Activated CD4-positive, alpha-beta T cell treated with anti-CD3 and anti-CD28 coated beads for 1 hour (primary cell): Measurements from ENCODE around the gene ERC1.
"Not testable (repeated sequence)": the region's sequence is repeated elsewhere in the genome, so short reads cannot be mapped to it uniquely, and the experiment has no call there.

Experiments
- DNase-seq: peaks from one replicate; pipeline ENCODE4 v3.0.0-alpha.2; 2020

Gene ERC1

DNA sequence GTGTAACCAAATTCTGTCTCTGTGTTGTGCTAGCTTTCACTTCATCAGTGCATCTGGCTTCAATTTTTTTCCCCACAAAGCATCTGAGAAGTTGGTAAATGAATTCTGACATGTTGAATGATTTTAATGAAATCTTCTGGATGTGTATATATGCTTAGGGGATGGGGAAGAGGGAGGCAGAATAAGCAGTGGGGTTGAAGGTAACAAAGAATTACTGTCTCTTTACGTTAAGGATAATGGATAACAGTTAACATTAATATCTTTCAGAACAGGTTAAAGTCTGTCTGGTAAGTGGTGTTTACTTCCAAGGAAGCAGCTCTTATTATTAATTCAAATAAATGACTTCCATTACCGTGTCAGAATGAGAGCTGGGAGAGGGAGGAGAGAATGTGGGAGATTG lies 261.7 kb downstream of the ERC1 start:
- no peak for DNase-seq

DNA sequence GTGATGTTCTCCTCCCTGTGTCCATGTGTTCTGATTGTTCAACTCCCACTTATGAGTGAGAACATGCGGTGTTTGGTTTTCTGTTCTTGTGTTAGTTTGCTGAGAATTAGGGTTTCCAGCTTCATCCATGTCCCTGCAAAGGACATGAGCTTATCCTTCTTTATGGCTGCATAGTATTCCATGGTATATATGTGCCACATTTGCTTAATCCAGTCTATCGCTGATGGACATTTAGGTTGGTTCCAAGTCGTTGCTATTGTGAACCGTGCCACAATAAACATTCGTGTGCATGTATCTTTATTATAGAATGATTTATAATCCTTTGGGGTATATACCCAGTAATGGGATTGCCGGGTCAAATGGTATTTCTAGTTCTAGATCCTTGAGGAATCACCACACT lies 264.1 kb downstream of the ERC1 start:
- DNase-seq: not testable (repeated sequence)

DNA sequence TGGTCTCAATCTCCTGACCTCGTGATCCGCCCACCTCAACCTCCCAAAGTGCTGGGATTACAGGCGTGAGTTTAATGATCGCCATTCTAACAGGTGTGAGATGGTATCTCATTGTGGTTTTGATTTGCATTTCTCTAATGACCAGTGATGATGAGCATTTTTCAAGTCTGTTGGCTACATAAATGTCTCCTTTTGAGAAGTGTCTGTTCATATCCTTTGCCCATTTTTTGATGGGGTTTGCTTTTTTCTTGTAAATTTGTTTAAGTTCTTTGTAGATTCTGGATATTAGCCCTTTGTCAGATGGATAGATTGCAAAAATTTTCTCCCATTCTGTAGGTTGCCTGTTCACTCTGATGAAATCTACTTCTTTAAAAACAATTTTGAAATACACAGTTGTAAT lies 264.8 kb downstream of the ERC1 start:
- not testable (repeated sequence) for DNase-seq

DNA sequence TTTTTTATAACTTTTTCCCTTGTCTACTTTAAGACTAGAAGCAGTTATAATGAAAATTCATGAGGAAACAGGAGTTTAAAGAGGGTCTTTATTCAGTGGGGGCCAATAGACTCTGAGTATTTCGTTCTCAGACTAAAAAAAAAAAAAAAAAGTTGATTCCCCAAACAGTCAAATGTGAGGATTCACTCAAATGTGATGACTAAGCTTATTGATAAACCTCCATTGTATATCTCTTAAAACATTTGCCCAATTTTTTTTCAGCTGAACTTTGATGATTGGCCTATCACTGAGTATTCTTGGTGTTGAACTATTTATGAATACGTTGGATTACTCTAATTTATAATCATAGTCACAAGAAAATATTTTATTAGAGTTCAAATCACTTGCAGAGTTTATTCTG lies 265.3 kb downstream of the ERC1 start:
- DNase-seq: no peak

DNA sequence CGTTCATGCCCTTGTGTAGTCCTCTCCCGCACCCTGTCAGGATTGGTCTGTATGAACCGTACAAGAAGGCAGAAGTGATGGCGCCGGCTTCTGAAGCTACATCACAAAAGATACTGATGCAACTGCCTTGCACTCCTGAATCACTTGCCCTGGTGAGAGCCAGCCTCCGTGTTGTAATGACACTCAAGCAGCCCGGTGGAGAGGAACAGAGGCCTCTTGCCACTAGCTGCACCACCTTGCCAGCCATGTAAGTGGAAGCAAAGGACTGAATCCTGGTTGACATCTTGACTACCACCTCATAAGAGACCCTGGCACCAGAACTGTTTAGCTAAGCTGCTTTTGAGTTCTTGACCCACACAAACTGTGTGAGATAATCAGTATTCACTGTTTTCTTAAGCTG lies 266.0 kb downstream of the ERC1 start:
- no peak for DNase-seq

DNA sequence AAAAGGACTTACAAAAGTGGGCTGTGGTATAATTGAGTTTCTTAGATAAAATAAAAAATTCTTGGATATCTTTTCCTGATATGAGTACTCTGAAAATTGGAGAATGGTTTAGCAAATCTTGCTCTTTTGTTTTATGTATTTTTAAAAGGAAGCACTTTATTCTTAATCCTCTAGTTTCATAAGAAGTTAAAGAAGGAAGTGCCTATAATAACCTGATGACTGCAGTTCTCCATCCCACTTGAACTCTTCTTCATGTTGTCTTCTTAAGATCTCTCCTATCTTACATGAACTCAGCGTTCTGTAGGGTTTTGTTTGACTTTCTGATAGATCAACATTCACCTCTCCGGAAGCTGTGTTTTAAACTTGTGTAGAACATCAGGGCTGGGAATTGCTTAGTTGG lies 271.0 kb downstream of the ERC1 start:
- no peak for DNase-seq

DNA sequence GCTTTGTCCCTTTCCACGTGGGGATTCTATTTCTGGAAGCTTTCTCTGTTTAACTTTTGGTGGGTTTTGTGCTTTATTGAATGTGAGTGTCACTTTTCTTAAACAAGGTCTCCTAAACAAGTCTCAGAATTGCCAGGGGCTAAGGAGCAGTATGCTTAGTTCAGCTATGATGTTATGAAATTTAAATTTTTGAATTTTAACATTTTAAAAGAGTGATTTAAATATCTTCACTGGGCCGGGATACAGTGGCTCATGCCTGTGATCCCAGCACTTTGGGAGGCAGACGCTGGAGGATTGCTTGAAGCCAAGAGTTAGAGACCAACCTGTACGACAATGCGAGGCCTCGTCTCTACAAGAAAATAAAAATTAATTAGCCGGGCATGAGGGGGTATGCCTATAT lies 276.2 kb downstream of the ERC1 start:
- no peak for DNase-seq

DNA sequence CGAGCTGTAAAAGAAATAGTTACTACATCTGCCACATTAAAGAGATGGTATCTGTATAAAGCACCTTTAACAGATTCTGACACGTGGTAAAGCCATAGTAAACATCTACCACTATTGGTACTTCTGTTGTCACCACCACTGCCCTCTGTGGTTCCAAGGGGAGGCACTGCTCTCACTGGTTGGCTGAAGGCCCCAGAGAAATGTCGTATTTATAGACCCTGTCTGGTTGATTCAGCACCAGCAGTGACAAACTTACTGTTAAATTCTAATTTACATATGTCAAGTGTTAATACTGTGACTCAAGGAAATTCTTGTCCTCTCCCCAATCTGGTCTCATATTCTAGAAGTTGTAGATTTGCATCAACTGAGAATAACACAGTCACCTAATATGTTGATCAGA lies 281.1 kb downstream of the ERC1 start:
- DNase-seq: no peak

DNA sequence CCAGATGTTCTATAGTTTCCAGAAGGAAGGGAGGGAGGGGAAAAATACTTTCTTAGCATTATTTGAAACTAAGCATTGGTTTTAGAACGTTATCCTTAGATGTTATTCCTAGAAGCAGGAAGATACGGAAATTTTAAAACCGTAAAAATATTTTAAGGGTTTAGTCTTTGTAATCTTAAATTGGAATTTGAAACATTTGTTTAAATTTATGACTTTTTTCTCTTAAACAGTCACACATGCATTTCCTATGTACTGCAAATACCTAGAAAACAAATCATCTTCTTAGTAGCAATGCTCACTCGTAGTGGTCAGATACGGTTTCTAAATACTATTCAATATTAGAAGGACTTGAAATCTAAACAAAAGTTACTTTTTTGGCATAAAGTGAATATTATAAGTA lies 282.0 kb downstream of the ERC1 start:
- no peak for DNase-seq

DNA sequence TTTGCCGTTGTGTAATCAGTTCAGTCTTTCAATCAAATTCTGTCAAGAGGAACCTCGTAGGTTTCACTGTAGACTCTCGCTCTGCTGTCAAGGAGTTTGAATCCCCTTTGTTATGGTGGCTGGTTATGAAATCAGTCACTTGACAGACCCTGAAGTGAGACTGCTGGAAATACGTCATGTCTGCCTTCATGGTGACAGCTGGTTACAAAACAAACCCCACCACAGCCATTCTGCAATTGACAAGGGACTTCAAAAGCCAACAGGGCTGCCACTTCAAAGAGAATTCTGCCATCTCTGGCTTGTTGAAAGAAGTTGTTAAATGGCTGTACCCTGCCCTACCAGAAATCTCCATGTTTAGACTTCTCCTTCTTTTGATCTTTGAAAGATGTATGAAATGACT lies 286.9 kb downstream of the ERC1 start:
- DNase-seq: no peak

DNA sequence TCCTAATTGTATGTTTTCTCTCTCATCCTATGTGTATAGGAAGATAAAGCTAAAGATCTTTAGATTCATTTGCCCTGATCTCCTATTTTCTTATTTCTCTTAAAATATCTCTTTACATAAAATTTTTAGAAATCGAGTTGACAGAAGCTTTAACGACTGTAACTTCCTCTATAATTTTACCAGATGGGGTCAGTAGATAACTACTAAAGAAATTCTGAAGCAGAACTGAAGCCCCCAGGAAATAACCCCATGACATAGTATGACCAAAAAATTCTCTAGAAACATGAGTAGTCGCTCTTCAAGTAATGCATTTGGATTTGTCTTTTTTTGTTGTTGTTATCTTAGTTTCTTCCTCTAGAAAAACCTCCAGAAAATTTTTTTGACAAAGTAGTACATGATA lies 288.0 kb downstream of the ERC1 start:
- no peak for DNase-seq

DNA sequence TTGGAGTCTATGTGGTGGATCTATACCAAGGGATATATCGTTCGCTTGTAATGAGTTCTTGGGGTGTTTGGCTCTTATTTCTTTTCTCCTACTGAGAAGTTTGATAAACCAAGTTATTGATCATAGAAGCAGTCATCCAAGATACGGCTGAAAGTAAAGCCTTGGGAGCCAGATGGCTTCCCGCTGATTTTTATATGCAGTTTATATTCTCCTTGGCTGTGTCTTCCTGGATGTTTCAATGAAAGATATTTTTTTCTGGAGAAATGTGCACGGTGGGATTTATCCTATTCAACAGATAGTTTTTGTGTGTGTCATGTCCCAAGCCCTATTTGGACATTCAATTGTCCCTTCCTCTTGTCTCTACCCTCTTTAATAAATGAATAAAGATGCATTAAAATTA lies 289.0 kb downstream of the ERC1 start:
- DNase-seq: no peak

DNA sequence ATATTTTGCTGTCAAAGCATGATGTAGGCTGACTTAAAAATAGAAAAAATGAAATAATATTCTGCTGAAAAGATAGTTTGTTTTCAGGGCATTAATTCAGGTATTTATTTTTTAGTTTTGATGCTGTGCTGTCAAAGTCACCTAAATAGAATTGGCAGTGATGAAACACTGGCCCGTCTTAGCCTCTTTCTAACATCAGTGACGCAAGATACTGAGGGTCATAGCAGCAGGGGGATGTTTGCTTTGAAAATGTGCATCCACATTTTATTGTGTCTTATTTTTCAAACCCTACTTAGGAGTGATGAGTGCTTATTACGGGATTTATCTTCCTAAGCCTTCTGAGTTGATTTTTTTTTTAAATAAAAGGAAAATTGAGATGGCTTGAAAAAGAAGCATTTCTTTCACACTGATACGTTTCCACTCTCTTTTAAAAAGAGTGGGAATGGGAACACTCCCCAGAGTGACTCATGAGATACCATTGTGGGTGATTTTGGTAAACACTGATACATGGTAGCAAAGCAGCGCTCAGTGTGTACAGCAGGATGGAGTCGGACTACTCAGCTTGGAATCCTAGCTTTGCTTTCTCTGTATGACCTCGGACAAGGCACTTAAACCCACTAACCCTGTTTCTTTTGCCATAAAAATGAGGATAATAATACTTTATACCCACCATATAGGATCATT lies 290.8 kb downstream of the ERC1 start:
- no peak for DNase-seq

DNA sequence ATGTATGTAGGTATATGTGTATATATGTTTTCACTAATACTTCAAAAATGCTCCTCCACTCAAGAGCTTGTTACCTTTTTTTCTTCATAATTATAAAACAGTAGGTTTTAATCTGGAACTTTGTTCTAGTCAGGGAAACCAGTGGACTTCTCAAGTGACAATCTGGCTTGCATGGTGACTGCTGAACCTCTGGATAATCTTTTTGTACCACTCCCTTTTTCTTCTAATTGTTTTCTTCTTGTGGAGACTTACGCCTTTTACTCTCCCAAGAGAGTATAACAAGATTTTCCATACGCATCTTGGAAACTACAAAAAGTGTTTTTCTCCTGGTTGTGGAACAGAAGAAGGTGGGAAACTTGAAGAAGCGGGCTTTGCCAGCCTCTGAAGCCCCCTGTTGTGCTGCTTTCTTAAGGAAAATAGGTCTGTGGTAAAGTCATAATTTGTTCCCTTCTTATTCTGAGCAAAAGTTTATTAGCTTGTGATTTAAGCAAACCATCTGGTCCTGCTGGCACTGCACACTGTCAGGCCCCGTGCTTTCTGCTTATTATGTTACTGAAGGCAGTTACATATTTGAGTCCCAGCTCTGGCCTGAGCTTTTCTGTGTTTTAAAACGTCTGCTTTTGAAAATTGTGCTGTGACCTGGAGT lies 291.8 kb downstream of the ERC1 start:
- DNase-seq: no peak

DNA sequence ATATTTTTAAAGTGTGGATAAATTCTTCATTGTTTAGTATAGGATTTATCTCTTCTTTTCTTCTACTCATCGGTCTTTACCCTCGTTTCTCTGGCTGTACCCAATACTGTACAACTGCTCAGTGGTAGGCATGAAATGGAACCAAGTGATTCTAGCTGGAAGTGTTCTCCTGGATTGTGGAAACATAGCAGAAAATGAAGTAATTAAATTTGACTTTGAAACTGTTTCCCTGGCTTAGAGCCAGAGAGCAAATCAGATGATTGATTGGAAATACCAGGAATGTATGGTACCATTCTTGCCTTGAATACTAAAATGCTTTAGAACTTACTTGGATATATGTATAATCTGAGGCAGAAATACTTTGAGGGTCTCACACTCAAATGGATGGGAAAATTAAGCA lies 292.3 kb downstream of the ERC1 start:
- DNase-seq: no peak

DNA sequence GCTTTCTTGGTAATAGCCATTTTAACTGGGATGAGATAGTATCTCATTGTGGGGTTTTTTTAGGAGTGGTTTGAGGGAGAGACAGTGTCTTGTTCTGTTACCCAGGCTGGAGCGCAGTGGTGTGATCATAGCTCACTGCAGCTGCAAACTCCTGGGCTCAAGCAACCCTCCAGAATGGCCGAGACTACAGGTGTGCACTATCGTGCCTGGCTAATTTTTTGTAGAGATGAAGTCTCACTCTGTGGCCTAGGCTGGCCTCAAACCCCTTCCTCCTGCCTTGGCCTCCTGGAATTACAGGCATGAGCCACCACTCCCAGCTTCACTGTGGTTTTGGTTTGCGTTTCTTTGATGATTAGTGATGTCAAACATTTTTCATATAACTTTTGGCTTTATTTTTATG lies 293.6 kb downstream of the ERC1 start:
- no peak for DNase-seq

DNA sequence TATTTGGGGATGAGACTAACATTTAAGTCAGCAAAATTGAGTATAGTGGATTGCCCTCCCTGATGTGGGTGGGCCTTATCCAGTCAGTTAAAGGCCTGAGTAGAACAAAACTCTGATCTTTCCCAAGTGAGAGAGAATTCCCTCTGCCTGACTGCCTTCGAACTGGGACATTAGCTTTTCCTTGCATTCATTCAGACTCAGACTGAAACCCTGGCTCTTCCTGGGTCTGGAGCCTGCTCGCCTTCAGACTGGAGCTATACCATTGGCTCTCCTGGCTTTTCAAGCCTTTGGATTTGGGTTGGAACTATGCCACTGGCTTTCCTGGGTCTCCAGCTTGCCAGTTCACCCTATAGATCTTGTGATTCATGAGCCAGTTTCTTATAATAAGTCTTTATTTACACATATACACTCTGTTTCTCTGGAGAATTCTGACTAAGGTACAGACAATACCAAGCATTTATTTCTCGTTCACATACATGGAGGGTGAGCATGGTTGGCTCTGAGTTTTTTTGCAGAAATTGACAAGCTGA lies 296.5 kb downstream of the ERC1 start:
- DNase-seq: no peak

DNA sequence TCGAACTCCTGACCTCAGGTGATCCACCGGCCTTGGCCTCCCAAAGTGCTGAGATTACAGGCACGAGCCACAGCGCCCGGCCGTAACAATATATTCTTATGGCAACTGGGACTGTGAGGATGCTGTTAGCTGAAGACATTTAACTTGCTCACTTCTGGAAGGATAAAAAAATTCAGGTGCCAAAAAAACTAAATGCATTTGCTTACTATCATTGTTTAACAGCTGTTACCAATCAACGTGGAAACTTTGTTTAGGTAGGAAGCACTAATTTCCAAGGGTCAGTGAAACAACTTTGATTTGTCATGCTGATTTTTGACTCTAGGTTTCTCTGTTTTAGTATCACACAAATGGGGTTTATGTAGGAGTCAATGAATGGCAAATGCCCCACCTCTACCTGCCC lies 297.3 kb downstream of the ERC1 start:
- DNase-seq: no peak

DNA sequence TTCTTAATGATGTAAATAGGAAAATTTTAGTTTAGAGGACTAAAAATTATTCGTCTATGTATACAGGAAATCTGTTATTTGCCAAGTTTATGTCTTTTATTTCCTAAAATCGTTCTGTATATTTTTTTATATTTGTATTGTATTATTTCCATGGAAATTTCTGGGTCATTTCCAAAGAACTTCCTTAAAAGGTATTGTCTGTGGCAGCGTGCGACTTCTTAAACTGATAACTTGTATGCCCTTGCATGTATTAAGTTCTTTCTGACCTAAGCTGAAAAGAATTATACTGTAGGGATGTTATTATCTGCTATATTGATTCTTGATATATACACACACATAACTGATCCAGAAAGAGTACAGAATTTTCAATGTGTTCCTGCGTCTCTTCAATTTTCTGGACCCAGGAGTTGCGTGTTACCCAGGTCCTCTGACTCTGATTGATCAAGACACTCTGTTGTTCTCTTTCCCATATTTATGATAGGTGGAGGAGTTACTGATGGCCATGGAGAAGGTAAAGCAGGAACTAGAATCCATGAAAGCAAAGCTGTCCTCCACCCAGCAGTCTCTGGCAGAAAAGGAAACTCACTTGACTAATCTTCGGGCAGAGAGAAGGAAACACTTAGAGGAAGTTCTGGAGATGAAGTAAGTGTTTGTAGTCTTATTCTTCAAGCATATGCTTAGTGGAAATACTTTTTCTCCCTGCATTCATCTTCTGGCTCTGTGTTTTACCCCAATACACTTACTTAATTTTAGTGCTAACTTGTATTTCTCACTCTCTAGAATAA lies 298.5 kb downstream of the ERC1 start:
- no peak for DNase-seq

DNA sequence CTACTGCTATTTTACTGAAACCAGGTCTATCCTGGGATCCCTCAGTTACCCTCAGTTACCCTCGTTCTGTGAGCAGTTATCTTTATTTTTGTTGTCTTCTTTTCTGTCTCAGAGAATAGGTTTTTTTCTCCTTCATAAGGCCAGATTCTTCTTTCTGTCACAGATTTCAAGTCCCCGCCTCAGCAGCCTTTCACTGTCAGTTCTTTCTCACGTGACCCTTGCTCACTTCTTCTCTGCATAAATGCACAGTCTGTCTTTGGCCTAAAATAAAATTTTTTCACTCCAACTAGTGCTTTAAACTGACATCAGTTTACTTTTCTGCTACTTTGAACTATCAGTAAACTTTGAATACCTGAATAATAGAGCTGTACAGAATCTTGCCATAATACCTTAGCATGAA lies 299.7 kb downstream of the ERC1 start:
- no peak for DNase-seq

DNA sequence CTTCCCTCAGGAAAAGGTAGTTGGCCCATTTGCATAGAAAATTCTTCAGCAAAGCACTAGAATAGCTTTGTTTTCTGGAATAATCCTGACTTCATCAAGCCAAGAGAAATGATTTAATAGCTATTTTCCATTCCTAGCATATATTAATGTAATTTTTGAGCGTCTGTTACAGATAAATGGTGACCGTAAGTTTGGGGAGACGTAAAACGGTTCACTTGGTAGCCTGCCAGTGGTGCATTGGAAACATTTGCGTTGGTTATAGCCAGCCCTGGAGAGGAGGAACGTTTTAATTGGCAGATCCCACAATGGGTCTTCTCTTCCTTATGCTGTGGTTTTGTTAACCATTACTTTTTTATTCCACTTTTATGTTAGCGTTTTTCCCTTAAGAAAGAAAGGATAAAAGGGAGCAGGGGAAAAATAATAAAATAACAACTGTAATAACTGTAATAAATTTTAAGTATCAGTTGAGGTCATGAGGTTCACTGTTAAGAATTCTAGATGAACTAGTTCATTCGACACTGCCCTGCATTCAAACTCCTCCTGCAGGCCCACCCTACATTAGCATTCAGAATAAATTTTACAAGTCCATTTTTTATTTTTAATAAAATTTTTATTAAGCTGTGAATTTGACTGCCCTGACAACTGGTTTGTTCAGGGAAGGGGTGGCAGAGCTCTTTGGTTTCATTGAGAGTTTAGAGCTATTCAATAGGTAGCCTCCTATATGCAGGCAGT lies 300.7 kb downstream of the ERC1 start:
- no peak for DNase-seq

DNA sequence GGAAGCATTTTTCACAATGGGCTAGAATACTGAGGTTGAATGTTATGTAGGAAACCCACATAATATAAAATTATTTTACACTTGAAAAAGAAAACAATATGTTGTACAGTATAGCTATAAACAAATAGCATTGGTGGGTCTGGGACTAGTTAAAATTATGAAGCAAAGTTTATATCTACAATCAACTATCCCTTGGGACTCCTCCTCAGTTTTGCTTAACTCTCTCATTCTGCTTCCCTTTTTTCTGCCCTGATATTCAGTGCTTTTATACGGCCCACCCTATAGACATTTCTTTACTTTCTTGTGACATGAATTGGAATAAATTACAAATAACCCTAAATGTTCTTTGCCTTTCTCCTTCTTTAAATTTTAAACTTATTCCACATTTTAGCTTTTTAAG lies 302.9 kb downstream of the ERC1 start:
- no peak for DNase-seq

DNA sequence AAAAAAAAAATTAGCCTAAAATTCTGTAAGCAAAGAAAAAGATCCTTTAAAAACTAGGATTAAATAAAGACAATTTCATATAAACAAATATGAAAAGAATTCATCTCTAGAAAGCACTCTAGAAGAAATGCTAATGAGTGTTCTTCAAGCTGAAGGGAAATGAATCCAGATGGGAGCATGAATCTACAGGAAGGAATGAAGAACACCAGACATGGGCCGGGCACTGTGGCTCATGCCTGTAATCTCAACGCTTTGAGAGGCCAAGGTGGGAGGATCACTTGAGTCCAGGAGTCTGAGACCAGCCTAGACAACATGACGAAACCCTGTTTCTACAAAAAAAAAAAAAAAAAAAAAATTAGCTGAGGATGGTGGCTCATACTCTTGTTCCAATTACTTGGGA lies 306.2 kb downstream of the ERC1 start:
- DNase-seq: no peak
